Measurements from ENCODE around the gene GSDME.

GSDME gene

GRCh38 chr7:24722386-24723177, 34.7 kb downstream of the GSDME start:
- no peak overlapping the region for H3K4me3 ChIP-seq (replicated peaks; ENCODE audit: insufficient read depth, low read length)
- no peak overlapping the region for H3K27ac ChIP-seq (replicated peaks)
- no peak for DNase-seq (ENCODE audit: low read depth in 1 of 2, low spot score in 1 of 2)
- no peaks in the 10 kb centered on the region for H3K27me3 ChIP-seq (ENCODE audit: insufficient read depth, poor library complexity, severe bottlenecking)
- TF ChIP-seq POLR2AphosphoS5 (IDR thresholded peaks at IDR 0.05; ENCODE audit: low read depth): no peak
- no peak for TF ChIP-seq CTCF (IDR thresholded peaks at IDR 0.05; ENCODE audit: insufficient read depth, low read length)
- no peak for TF ChIP-seq REST (IDR thresholded peaks at IDR 0.05; ENCODE audit: insufficient replicate concordance, low read depth)
- TF ChIP-seq SPI1 (IDR thresholded peaks at IDR 0.05; ENCODE audit: borderline replicate concordance, low read depth): no peak
- TF ChIP-seq GABPA (IDR thresholded peaks at IDR 0.05; ENCODE audit: low read depth): no peak

GRCh38 chr7:24721481-24722001, 35.7 kb downstream of the GSDME start:
- H3K27me3 ChIP-seq (ENCODE audit: insufficient read depth, poor library complexity, severe bottlenecking): no peaks in the 10 kb centered on the region
- TF ChIP-seq REST (IDR thresholded peaks at IDR 0.05; ENCODE audit: insufficient replicate concordance, low read depth): no peak
- TF ChIP-seq GABPA (IDR thresholded peaks at IDR 0.05; ENCODE audit: low read depth): no peak
- TF ChIP-seq POLR2AphosphoS5 (IDR thresholded peaks at IDR 0.05; ENCODE audit: low read depth): no peak
- TF ChIP-seq SPI1 (IDR thresholded peaks at IDR 0.05; ENCODE audit: borderline replicate concordance, low read depth): no peak
- no peak for TF ChIP-seq CTCF (IDR thresholded peaks at IDR 0.05; ENCODE audit: insufficient read depth, low read length)
- H3K27ac ChIP-seq (replicated peaks): no peak overlapping the region
- no peak for DNase-seq (ENCODE audit: low read depth in 1 of 2, low spot score in 1 of 2)
- no peak overlapping the region for H3K4me3 ChIP-seq (replicated peaks; ENCODE audit: insufficient read depth, low read length)

- no peak overlapping the region for H3K27ac ChIP-seq (replicated peaks)
- no peak overlapping the region for H3K4me3 ChIP-seq (replicated peaks; ENCODE audit: insufficient read depth, low read length)
- DNase-seq (ENCODE audit: low read depth in 1 of 2, low spot score in 1 of 2): no peak
- TF ChIP-seq CTCF (IDR thresholded peaks at IDR 0.05; ENCODE audit: insufficient read depth, low read length): no peak
- TF ChIP-seq GABPA (IDR thresholded peaks at IDR 0.05; ENCODE audit: low read depth): no peak
- TF ChIP-seq POLR2AphosphoS5 (IDR thresholded peaks at IDR 0.05; ENCODE audit: low read depth): no peak
- TF ChIP-seq SPI1 (IDR thresholded peaks at IDR 0.05; ENCODE audit: borderline replicate concordance, low read depth): no peak
- TF ChIP-seq REST (IDR thresholded peaks at IDR 0.05; ENCODE audit: insufficient replicate concordance, low read depth): no peak
- H3K27me3 ChIP-seq (ENCODE audit: insufficient read depth, poor library complexity, severe bottlenecking): no peaks in the 10 kb centered on the region
Measured at GRCh38 chr7:24720283-24720682, 37.0 kb downstream of the GSDME start.

All from HL-60 (cell line).